H1 (cell line): ENCODE data around the gene CGB5. TPM values are rescaled to one million over a fixed set of nuclear protein-coding genes. Genes with fewer than 3 reads are reported as not detected.

Experiments used
- CTCF ChIA-PET: fragments of 300-600 bp; sonication (Branson Sonifier 250); formaldehyde crosslinking; loops from one replicate; lab custom pipeline; 2021; ENCODE audit not compliant: partially characterized antibody; lab: Charles Lee
- POLR2A ChIA-PET: fragments of 300-600 bp; sonication (Branson Sonifier 250); formaldehyde crosslinking; loops from one replicate; lab custom pipeline; 2021; ENCODE audit warnings: inconsistent platforms; ENCODE audit not compliant: partially characterized antibody; lab: Charles Lee
- DNase-seq, 2 experiments: peaks; one replicate each; pipeline versions ENCODE4 v3.0.0 to v3.0.0-alpha.2; 2010 to 2022; ENCODE audit warnings: low spot score in 2 of 2, low read depth in 1 of 2, mixed read lengths in 1 of 2
- FAIRE-seq: peaks from 2 replicates; lab custom pipeline; 2011; peaks lifted over from hg19 to GRCh38; lab: Jason Lieb, UNC
- H2AFZ ChIP-seq: 2 replicates; pipeline ENCODE4 v1.8.1; 2012; ENCODE audit warnings: low read length, inconsistent platforms
- H2AK5ac ChIP-seq: 2 replicates; pipeline ENCODE4 v1.6.1; 2013; ENCODE audit warnings: low read depth, low read length
- H2BK120ac ChIP-seq: replicated peaks from 2 replicates; pipeline ENCODE3; 2013; ENCODE audit warnings: low read depth, low read length, inconsistent platforms
- H2BK12ac ChIP-seq: 2 replicates; pipeline ENCODE4 v1.6.1; 2013; ENCODE audit warnings: low read depth, low read length
- H2BK15ac ChIP-seq: 2 replicates; pipeline ENCODE4 v1.6.1; 2013; ENCODE audit warnings: low read length
- H2BK20ac ChIP-seq: 2 replicates; pipeline ENCODE4 v1.6.1; 2013; ENCODE audit warnings: low read length
- H2BK5ac ChIP-seq: 2 replicates; pipeline ENCODE4 v1.6.1; 2013; ENCODE audit warnings: low read depth, low read length
- H3K14ac ChIP-seq: 2 replicates; pipeline ENCODE4 v1.6.1; 2013; ENCODE audit warnings: inconsistent platforms; ENCODE audit not compliant: insufficient read length
- H3K18ac ChIP-seq: 2 replicates; pipeline ENCODE4 v1.6.1; 2013; ENCODE audit warnings: low read length; ENCODE audit errors: extremely low read depth
- H3K23ac ChIP-seq: 2 replicates; pipeline ENCODE4 v1.6.1; 2013; ENCODE audit warnings: inconsistent platforms; ENCODE audit not compliant: insufficient read length
- H3K23me2 ChIP-seq: 2 replicates; pipeline ENCODE4 v1.6.1; 2013; ENCODE audit warnings: low read depth, low read length
- H3K27ac ChIP-seq: 2 replicates; pipeline ENCODE4 v1.6.1; 2011; ENCODE audit warnings: low read depth, low read length, inconsistent platforms
- H3K27me3 ChIP-seq, 4 experiments: replicated peaks in 1 of 4; 1 replicate in 1 of 4; 2 replicates in 3 of 4; pipeline versions ENCODE4 v1.6.1 to v1.8.1; 2011 to 2013; ENCODE audit warnings: low read length in 3 of 4, mild to moderate bottlenecking in 3 of 4, inconsistent platforms in 2 of 4, mixed read lengths in 2 of 4, moderate library complexity in 1 of 4; ENCODE audit not compliant: control insufficient read depth in 3 of 4, insufficient read depth in 3 of 4; ENCODE audit errors: extremely low read depth in 1 of 4
- H3K36me3 ChIP-seq, 4 experiments: 2 replicates each; pipeline versions ENCODE4 v1.6.1 to v1.8.1; 2011 to 2013; ENCODE audit warnings: mild to moderate bottlenecking in 4 of 4, low read length in 3 of 4, moderate library complexity in 2 of 4, control low read depth in 1 of 4, inconsistent platforms in 1 of 4; ENCODE audit not compliant: insufficient read depth in 4 of 4, control insufficient read depth in 2 of 4
- H3K4ac ChIP-seq: replicated peaks from 2 replicates; pipeline ENCODE3; 2013; ENCODE audit warnings: low read length, low read depth, mixed read lengths, inconsistent platforms; ENCODE audit not compliant: insufficient read length
- H3K4me1 ChIP-seq, 4 experiments: replicated peaks in 1 of 4; 1 replicate in 1 of 4; 2 replicates in 3 of 4; pipeline versions ENCODE4 v1.6.1 to v1.8.1; 2011 to 2013; ENCODE audit warnings: low read length in 3 of 4, inconsistent platforms in 2 of 4, mixed read lengths in 1 of 4; ENCODE audit not compliant: insufficient read depth in 4 of 4, control insufficient read depth in 3 of 4
- H3K4me2 ChIP-seq, 2 experiments: 2 replicates each; pipeline versions ENCODE4 v1.6.1 to v1.8.1; 2011 to 2013; ENCODE audit warnings: low read depth in 2 of 2, low read length in 2 of 2, control low read depth in 1 of 2, inconsistent platforms in 1 of 2, mild to moderate bottlenecking in 1 of 2; ENCODE audit not compliant: insufficient read depth in 1 of 2
- H3K4me3 ChIP-seq, 4 experiments: fragments of 200-600, 300-600 bp in 1 of 4; sonication (generic), shearing (Covaris generic), sonication (Bioruptor Twin) in 1 of 4; 2 replicates each; pipeline versions ENCODE4 v1.5.1 to v1.8.1; 2011 to 2016; ENCODE audit warnings: low read length in 4 of 4, low read depth in 3 of 4, control low read depth in 2 of 4, inconsistent platforms in 2 of 4, mild to moderate bottlenecking in 2 of 4, mixed read lengths in 1 of 4, moderate library complexity in 1 of 4; ENCODE audit not compliant: insufficient read depth in 2 of 4; ENCODE audit errors: extremely low read depth in 1 of 4
- H3K56ac ChIP-seq: replicated peaks from 2 replicates; pipeline ENCODE3; 2013; ENCODE audit warnings: low read depth, mild to moderate bottlenecking, mixed read lengths, low read length, inconsistent platforms; ENCODE audit not compliant: insufficient read length
- H3K79me1 ChIP-seq: 2 replicates; pipeline ENCODE4 v1.6.1; 2013; ENCODE audit warnings: low read depth, low read length, control low read depth
- H3K79me2 ChIP-seq, 2 experiments: 2 replicates each; pipeline versions ENCODE4 v1.6.1 to v1.8.1; 2012 to 2013; ENCODE audit warnings: low read length in 2 of 2, mild to moderate bottlenecking in 2 of 2, inconsistent platforms in 1 of 2; ENCODE audit not compliant: insufficient read depth in 2 of 2, control insufficient read depth in 1 of 2
- H3K9ac ChIP-seq, 4 experiments: replicated peaks in 1 of 4; 1 replicate in 1 of 4; 2 replicates in 3 of 4; pipeline versions ENCODE4 v1.6.1 to v1.8.1; 2011 to 2013; ENCODE audit warnings: low read depth in 3 of 4, low read length in 3 of 4, control low read depth in 2 of 4, mild to moderate bottlenecking in 2 of 4, moderate library complexity in 2 of 4, inconsistent platforms in 1 of 4; ENCODE audit errors: extremely low read depth in 1 of 4
- H3K9me3 ChIP-seq, 2 experiments: 2 replicates each; pipeline versions ENCODE4 v1.6.1 to v1.8.1; 2012 to 2013; ENCODE audit warnings: mild to moderate bottlenecking in 2 of 2, moderate library complexity in 2 of 2, control low read depth in 1 of 2, inconsistent platforms in 1 of 2, low read depth in 1 of 2, low read length in 1 of 2, mixed read lengths in 1 of 2; ENCODE audit not compliant: insufficient read depth in 2 of 2
- H4K20me1 ChIP-seq, 2 experiments: replicated peaks in 1 of 2; 2 replicates each; pipeline versions ENCODE3 to v1.8.1; 2011 to 2013; ENCODE audit warnings: inconsistent platforms in 2 of 2, low read length in 2 of 2, mild to moderate bottlenecking in 1 of 2; ENCODE audit not compliant: insufficient read depth in 2 of 2, control insufficient read depth in 1 of 2
- H4K5ac ChIP-seq: 2 replicates; pipeline ENCODE4 v1.6.1; 2013; ENCODE audit warnings: low read length, low read depth, mixed read lengths, inconsistent platforms; ENCODE audit not compliant: insufficient read length
- H4K8ac ChIP-seq: 2 replicates; pipeline ENCODE4 v1.8.0; 2013; ENCODE audit warnings: mild to moderate bottlenecking, moderate library complexity, low read length, inconsistent platforms; ENCODE audit not compliant: insufficient read depth; ENCODE audit errors: extremely low read depth
- H4K91ac ChIP-seq: replicated peaks from 2 replicates; pipeline ENCODE3; 2013; ENCODE audit warnings: low read length, mixed read lengths, inconsistent platforms; ENCODE audit not compliant: insufficient read length
- BACH1 ChIP-seq: IDR thresholded peaks from 2 replicates; pipeline ENCODE4 v1.6.1; 2012; ENCODE audit warnings: low read length, improper control_type of control experiment
- JUND ChIP-seq: IDR thresholded peaks from 2 replicates; pipeline ENCODE4 v1.6.1; 2011; ENCODE audit warnings: mild to moderate bottlenecking, improper control_type of control experiment, low read length
- RAD21 ChIP-seq, 2 experiments: IDR thresholded peaks in 1 of 2; conservative IDR thresholded peaks in 1 of 2; 2 replicates each; pipeline ENCODE4 v1.6.1; 2011; ENCODE audit warnings: low read depth in 2 of 2, low read length in 2 of 2, improper control_type of control experiment in 1 of 2, inconsistent platforms in 1 of 2, mild to moderate bottlenecking in 1 of 2, moderate library complexity in 1 of 2
- SIX5 ChIP-seq: IDR thresholded peaks from 2 replicates; pipeline ENCODE4 v1.6.1; 2011; ENCODE audit warnings: mild to moderate bottlenecking, low read depth, low read length
- WGBS, 2 experiments: shearing (Covaris generic) in 1 of 2; methylation state at CpG; one replicate each; pipeline versions ENCODE4 v1.1.6 to v1.1.7; 2013 to 2015; ENCODE audit warnings: low lambda C conversion rate in 2 of 2, mixed read lengths in 2 of 2, inconsistent platforms in 1 of 2, low coverage in 1 of 2, missing lambda C conversion rate in 1 of 2; ENCODE audit not compliant: insufficient replicate concordance in 2 of 2, insufficient coverage in 1 of 2, insufficient read length in 1 of 2; ENCODE audit errors: extremely low coverage in 1 of 2, missing lambda C conversion rate in 1 of 2; 5-methylcytosine and 5-hydroxymethylcytosine counted together
- polyA plus RNA-seq, 7 experiments: library from polyadenylated mRNA; depleted of rRNA in 3 of 7; stranded (reverse) in 5 of 7; unstranded in 2 of 7; fragments of >200 nt in 5 of 7; fragments of 200-250 nt in 2 of 7; gene quantifications; 1 replicate in 5 of 7; 2 replicates in 1 of 7; 4 replicates in 1 of 7; pipeline versions ENCODE4 v1.2.1 to v1.2.3, GENCODE V29; 2011 to 2013; ENCODE audit warnings: missing spikeins in 2 of 7, mixed read lengths in 2 of 7
- total RNA-seq: library from RNA; stranded (reverse); fragmentation: NEBNext Ultra II Directional; extraction: Animal tissue kit (Norgen Biotek cat#: 25700); gene quantifications from 2 replicates; pipeline ENCODE4 v1.2.1, GENCODE V29; 2021
- TF ChIP-seq, protein P1 (sequence below), 3 experiments: IDR thresholded peaks; 1 replicate in 2 of 3; 2 replicates in 1 of 3; pipeline versions ENCODE4 v1.5.1 to v1.6.1; 2011; ENCODE audit warnings: low read length in 3 of 3, mild to moderate bottlenecking in 3 of 3, inconsistent platforms in 2 of 3, low read depth in 1 of 3, moderate library complexity in 1 of 3; ENCODE audit not compliant: insufficient read depth in 1 of 3; ENCODE audit errors: control extremely low read depth in 1 of 3

The CGB5 gene
- total and polyA plus RNA-seq, 2 of the 8 experiments (the other 6 are each of a cell fraction or from before 2014, with no cell fraction given), result 0.63 to 0.68 TPM

GRCh38 chr19:49073514-49074378 lies 30.1 kb downstream of the CGB5 start:
- Histone ChIP-seq H3K27ac (no peak overlapping the region), H3K56ac (no peak overlapping the region), H4K91ac (no peak overlapping the region), H4K5ac (no peak overlapping the region), H2AFZ (no peak overlapping the region), H3K4ac (no peak overlapping the region), H3K27me3 (peaks cover 26 to 49% (median 47%) of the 10 kb centered on the region in 4 experiments), H4K8ac (no peak overlapping the region; the same call in 1 of the 2 replicates), H2BK120ac (no peak overlapping the region), H3K79me2 (no peaks in the 10 kb centered on the region), H3K4me1 (peaks cover 0 to 2% (median 0%) of the 10 kb centered on the region in 4 experiments; a peak in 2 of 7 replicates), H3K9me3 (peaks cover 0 to 5% of the 10 kb centered on the region in 2 experiments; a peak in 1 of 4 replicates), H2BK20ac (no peak overlapping the region), H3K18ac (no peak overlapping the region), H3K23me2 (no peaks in the 10 kb centered on the region; the same call in 1 of the 2 replicates), H2BK12ac (no peak overlapping the region), H3K4me2 (no peak overlapping the region; a peak in 1 of 4 replicates), H2AK5ac (no peak overlapping the region), H3K36me3 (peaks cover 0 to 4% (median 0%) of the 10 kb centered on the region in 4 experiments; a peak in 1 of 8 replicates), H4K20me1 (no peaks in the 10 kb centered on the region), H3K4me3 (no peak overlapping the region), H3K23ac (no peak overlapping the region), H3K14ac (no peak overlapping the region), H2BK5ac (no peak overlapping the region), H3K79me1 (no peaks in the 10 kb centered on the region), H3K9ac (no peak overlapping the region), H2BK15ac (no peak overlapping the region)
- POLR2A ChIA-PET, result interaction anchor here (0.7 to 1.5 kb wide), 5 partner anchors 13 to 140 kb away, joined by 3 to 8 read pairs (median 3); no protein-coding TSS in a partner anchor
- 0 out of 2 replicates have a peak, but pooled peaks have one; percentile 27 for TF ChIP-seq BACH1
- no peak for TF ChIP-seq JUND
- TF ChIP-seq RAD21 (IDR thresholded peaks at IDR 0.05 in 1 of 2, conservative IDR thresholded peaks at IDR 0.05 in 1 of 2; ENCODE audit: low read depth in 2 of 2, low read length in 2 of 2), result peak; percentile 40 to 43
- TF ChIP-seq, protein P1, sequence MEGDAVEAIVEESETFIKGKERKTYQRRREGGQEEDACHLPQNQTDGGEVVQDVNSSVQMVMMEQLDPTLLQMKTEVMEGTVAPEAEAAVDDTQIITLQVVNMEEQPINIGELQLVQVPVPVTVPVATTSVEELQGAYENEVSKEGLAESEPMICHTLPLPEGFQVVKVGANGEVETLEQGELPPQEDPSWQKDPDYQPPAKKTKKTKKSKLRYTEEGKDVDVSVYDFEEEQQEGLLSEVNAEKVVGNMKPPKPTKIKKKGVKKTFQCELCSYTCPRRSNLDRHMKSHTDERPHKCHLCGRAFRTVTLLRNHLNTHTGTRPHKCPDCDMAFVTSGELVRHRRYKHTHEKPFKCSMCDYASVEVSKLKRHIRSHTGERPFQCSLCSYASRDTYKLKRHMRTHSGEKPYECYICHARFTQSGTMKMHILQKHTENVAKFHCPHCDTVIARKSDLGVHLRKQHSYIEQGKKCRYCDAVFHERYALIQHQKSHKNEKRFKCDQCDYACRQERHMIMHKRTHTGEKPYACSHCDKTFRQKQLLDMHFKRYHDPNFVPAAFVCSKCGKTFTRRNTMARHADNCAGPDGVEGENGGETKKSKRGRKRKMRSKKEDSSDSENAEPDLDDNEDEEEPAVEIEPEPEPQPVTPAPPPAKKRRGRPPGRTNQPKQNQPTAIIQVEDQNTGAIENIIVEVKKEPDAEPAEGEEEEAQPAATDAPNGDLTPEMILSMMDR (IDR thresholded peaks at IDR 0.05; ENCODE audit: control extremely low read depth in 1 of 3, insufficient read depth in 1 of 3, low read depth in 1 of 3, low read length in 3 of 3), result peak; percentile 57 to 64 (median 61)
- no peak for TF ChIP-seq SIX5
- CTCF ChIA-PET, result interaction anchor here (0.6 to 3.8 kb wide), 25 partner anchors 8 to 152 kb away, joined by 3 to 26 read pairs (median 5); partner anchors contain the start of genes CGB7, NTF4 and RUVBL2
- DNase-seq (peak in 1 of 2 experiments; percentile 60), FAIRE-seq (no peak)
- WGBS, 2 experiments, result 76% methylated on average over 23 of the region's 23 CpGs; no CpG with 5 or more reads in 1 of the 2 experiments
